Measurements from ENCODE around the gene MED12L. TPM values are rescaled to one million over a fixed set of nuclear protein-coding genes. Genes with fewer than 3 reads are reported as not detected.

Gene MED12L
- total and polyA plus RNA-seq, 9 of the 15 experiments (the other 6 are each of a cell fraction or from before 2014, with no cell fraction given): not detected

DNA sequence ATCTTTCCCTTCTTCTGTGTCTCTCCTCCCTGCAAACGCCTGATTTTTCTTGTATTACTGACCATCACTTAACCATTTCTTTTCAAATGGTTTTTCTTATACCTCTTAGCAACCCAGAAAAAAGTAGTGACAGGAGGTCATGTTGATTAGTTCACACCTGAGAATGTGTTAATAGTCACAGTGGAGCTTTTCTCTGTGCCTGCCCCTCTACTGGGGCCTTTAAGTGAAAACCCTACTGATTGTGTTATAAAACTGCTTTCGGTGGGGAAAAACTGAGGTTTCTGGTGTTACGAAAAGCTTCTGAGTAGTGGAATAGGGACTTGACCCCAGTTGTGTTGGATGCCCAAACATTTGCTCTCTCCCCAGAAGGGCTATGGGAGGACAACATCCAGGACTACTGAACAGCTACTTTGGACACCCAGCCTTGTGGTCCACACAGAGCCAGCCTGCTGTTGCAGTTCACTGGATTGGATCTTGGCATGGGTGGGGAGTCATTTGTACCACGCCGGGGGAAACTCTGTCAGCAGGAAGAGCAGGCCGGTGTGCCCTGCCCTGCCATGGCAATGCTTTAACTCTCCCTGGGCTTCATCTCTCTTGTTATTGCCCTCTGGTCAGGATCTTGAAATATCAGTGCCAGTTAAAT is 220.8 kb downstream of the MED12L start:
- Histone ChIP-seq H3K27me3 (ENCODE audit: control insufficient read depth in 2 of 2, insufficient read depth in 2 of 2, low read length in 2 of 2) (peaks cover 0 to 9% of the 10 kb centered on the region in 2 experiments; a peak in 2 of 5 replicates), H3K79me2 (ENCODE audit: control insufficient read depth, insufficient read depth, low read length) (no peaks in the 10 kb centered on the region), H3K9me1 (ENCODE audit: control insufficient read depth, insufficient read depth, low read length) (peaks cover 3% of the 10 kb centered on the region), H4K20me1 (replicated peaks; ENCODE audit: control insufficient read depth, insufficient read depth, low read length) (no peaks in the 10 kb centered on the region), H3K4me1 (replicated peaks in 1 of 2; ENCODE audit: control insufficient read depth in 2 of 2, insufficient read depth in 2 of 2, low read length in 2 of 2) (no peaks in the 10 kb centered on the region), H2AFZ (ENCODE audit: low read depth, low read length) (no peak overlapping the region), H3K36me3 (ENCODE audit: control insufficient read depth, insufficient read depth, low read length) (no peaks in the 10 kb centered on the region), H3K9ac (ENCODE audit: insufficient read depth in 1 of 2, low read depth in 2 of 2, low read length in 2 of 2) (no peak overlapping the region), H3K27ac (ENCODE audit: extremely low read depth, low read depth, low read length) (no peak overlapping the region), H3K4me3 (no peak overlapping the region), H3K4me2 (ENCODE audit: insufficient read depth, low read length) (no peak overlapping the region), H3K9me3 (replicated peaks; ENCODE audit: control insufficient read depth, insufficient read depth, low read depth, low read length) (no peaks in the 10 kb centered on the region)
- FAIRE-seq: no peak
- ChIA-PET CTCF (ENCODE audit: low intra/inter-chr PET ratio) (no interaction called here), POLR2A (no interaction called here)
- DNase-seq (ENCODE audit: extremely low read depth in 1 of 4, low spot score in 3 of 4): no peak
- 0% methylated on average over 6 of the region's 6 CpGs for WGBS (ENCODE audit: insufficient coverage, low coverage, missing lambda C conversion rate)
- in situ Hi-C loops (cut with MboI) (no loop called here), intact Hi-C loops (cut with micrococcal nuclease) (no loop called here)
- BruUV-seq (replicated peaks): no TSS peak
- TF ChIP-seq PHTF2 (CRISPR knock-in tag; IDR thresholded peaks at IDR 0.05): no peak
- no peak for TF ChIP-seq PRMT5 (CRISPR knock-in tag; IDR thresholded peaks at IDR 0.05)
- no peak for ATAC-seq

GRCh38 chr3:151307131-151307530 is 221.7 kb downstream of the MED12L start:
- no peak for FAIRE-seq
- H3K36me3 ChIP-seq (ENCODE audit: control insufficient read depth, insufficient read depth, low read length): no peaks in the 10 kb centered on the region

More at GRCh38 chr3:151307131-151307530, 221.7 kb downstream of the MED12L start:
- no peak overlapping the region for H3K4me2 ChIP-seq (ENCODE audit: insufficient read depth, low read length)
- BruUV-seq (replicated peaks): no TSS peak
- ATAC-seq (no peak), DNase-seq (ENCODE audit: extremely low read depth in 1 of 4, low spot score in 3 of 4) (no peak)
- no peaks in the 10 kb centered on the region for H3K79me2 ChIP-seq (ENCODE audit: control insufficient read depth, insufficient read depth, low read length)
- H3K4me3 ChIP-seq: no peak overlapping the region
- no peak overlapping the region for H3K9ac ChIP-seq (ENCODE audit: insufficient read depth in 1 of 2, low read depth in 2 of 2, low read length in 2 of 2)
- H3K27me3 ChIP-seq (ENCODE audit: control insufficient read depth in 2 of 2, insufficient read depth in 2 of 2, low read length in 2 of 2): peaks cover 2 to 9% of the 10 kb centered on the region in 2 experiments; a peak in 2 of 5 replicates
- no peaks in the 10 kb centered on the region for H3K9me3 ChIP-seq (replicated peaks; ENCODE audit: control insufficient read depth, insufficient read depth, low read depth, low read length)
- TF ChIP-seq SPI1 (IDR thresholded peaks at IDR 0.05; ENCODE audit: borderline replicate concordance, low read depth, low read length) (no peak), THRAP3 (IDR thresholded peaks at IDR 0.05; ENCODE audit: borderline replicate concordance) (no peak), TFAM (CRISPR knock-in tag; conservative IDR thresholded peaks at IDR 0.05) (no peak), BCOR (IDR thresholded peaks at IDR 0.05) (no peak), ATF6 (CRISPR knock-in tag; IDR thresholded peaks at IDR 0.05) (no peak), WHSC1 (IDR thresholded peaks at IDR 0.05; ENCODE audit: low read length) (no peak), THRA (IDR thresholded peaks at IDR 0.05) (no peak), TEAD1 (CRISPR knock-in tag; IDR thresholded peaks at IDR 0.05) (no peak)
- TF ChIP-seq, protein P1, sequence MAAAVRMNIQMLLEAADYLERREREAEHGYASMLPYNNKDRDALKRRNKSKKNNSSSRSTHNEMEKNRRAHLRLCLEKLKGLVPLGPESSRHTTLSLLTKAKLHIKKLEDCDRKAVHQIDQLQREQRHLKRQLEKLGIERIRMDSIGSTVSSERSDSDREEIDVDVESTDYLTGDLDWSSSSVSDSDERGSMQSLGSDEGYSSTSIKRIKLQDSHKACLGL (CRISPR knock-in tag; IDR thresholded peaks at IDR 0.05; ENCODE audit: borderline replicate concordance, poor library complexity, severe bottlenecking): no peak
- intact Hi-C loops (cut with micrococcal nuclease) (no loop called here), in situ Hi-C loops (cut with MboI) (no loop called here)
- CTCF ChIA-PET (ENCODE audit: low intra/inter-chr PET ratio): no interaction called here
- no peaks in the 10 kb centered on the region for H3K4me1 ChIP-seq (replicated peaks in 1 of 2; ENCODE audit: control insufficient read depth in 2 of 2, insufficient read depth in 2 of 2, low read length in 2 of 2)
- peaks cover 3% of the 10 kb centered on the region for H3K9me1 ChIP-seq (ENCODE audit: control insufficient read depth, insufficient read depth, low read length)
- POLR2A ChIA-PET: interaction anchor here (0.6 kb wide), 1 partner anchor 419 kb away, joined by 4 read pairs; no protein-coding TSS in a partner anchor
- H3K27ac ChIP-seq (ENCODE audit: extremely low read depth, low read depth, low read length): no peak overlapping the region
- H4K20me1 ChIP-seq (replicated peaks; ENCODE audit: control insufficient read depth, insufficient read depth, low read length): no peaks in the 10 kb centered on the region
- no peak overlapping the region for H2AFZ ChIP-seq (ENCODE audit: low read depth, low read length)

Measured in K562 (cell line).